Frontal cortex (tissue), 4 donors: ENCODE results near the gene KCNQ1. TPM values are rescaled to one million over a fixed set of nuclear protein-coding genes. Genes with fewer than 3 reads are reported as not detected.

Source experiments
- DNase-seq, 2 donors: peaks; one replicate each; pipeline ENCODE4 v3.0.0; 2012; ENCODE audit warnings: low spot score in 2 of 2
- FAIRE-seq: peaks from 2 replicates; lab custom pipeline; 2012; peaks lifted over from hg19 to GRCh38; lab: Jason Lieb, UNC
- total RNA-seq: library from RNA; depleted of rRNA; stranded (reverse); fragments of >200 nt; gene quantifications from one replicate; pipeline ENCODE4 v1.2.3, GENCODE V29; 2014
- donor health status: control.
- donor health status: control.
- donor health status: control.

The KCNQ1 gene
- total RNA-seq, 1 donor from 2014 or later, result under 0.01 TPM

DNA sequence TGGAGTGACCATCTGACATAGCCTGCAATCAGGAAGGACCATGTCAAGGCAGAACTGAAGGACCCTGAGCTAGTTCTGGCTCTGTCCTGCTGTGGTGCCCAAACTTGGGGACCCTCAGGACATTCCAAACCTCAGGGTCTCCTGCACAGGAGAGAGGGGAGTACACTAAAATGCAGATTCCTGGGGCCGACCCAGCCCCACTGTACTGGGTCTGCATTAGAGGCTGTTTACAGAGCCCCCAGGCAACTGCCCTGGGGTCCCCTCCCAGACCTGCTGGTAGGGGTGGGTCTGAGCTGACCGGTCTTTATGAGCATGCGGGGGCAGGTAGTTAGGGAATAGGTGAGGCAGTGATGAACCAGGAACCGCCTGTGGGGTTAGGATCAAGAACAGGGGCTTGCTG, 7.3 kb upstream of the KCNQ1 start:
- FAIRE-seq (no peak), DNase-seq (no peak)

DNA sequence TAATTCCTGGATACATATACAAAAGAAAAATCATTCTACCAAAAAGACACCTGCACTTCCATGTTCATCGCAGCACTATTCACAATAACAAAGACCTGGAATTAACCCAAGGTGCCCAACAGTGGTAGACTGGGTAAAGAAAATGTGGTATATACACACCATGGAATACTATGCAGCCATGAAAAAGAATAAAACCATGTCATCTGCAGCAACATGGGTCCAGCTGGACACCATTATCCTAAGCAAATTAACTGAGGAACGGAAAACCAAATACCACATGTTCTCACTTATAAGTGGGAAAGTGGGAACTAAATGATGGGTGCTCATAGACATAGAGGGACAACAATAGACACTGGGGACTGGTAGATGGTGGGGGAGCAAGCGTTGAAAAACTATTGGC, 5.0 kb upstream of the KCNQ1 start:
- no peak for DNase-seq
- FAIRE-seq, result no peak

DNA sequence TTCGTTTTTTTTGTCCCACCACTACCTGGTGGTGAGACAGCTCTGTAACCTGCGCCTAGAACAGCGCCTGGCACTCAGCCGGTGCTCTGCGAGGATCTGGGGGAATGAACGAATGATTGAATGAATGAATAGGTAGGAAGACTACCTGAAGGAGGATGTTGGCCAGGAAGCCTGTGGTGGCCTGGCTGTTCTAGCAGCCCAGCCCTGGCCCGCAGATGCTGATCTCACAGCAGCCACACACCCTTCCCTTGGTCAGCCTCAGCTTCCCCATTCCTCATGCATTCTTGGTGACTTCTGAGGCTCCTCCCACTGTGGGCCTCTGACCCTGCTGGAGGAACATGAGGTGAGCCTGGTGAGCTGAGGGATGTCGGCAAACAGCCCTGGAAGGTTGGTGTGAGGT, 4.2 kb upstream of the KCNQ1 start:
- FAIRE-seq (no peak), DNase-seq (no peak)

DNA sequence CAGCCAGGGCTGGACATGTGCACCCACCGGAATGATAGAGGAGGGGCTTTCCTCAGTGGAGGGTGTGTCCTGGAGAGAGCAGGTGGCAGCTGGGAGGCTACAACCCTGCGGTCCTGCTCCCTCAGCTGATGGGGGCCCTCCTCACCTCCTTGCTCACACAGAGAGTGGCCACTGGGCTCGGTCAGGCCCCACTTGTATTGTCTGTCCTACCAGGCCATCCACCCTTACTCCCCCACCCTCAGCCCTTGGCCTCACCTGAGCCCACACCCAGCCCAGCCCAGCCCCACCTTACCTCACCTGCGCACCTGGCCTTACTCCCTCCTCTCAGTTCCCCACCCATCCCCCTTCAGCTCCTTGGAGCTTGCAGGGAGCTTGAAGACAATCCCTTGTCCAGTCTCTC, 3.6 kb upstream of the KCNQ1 start:
- FAIRE-seq (no peak), DNase-seq (no peak)

DNA sequence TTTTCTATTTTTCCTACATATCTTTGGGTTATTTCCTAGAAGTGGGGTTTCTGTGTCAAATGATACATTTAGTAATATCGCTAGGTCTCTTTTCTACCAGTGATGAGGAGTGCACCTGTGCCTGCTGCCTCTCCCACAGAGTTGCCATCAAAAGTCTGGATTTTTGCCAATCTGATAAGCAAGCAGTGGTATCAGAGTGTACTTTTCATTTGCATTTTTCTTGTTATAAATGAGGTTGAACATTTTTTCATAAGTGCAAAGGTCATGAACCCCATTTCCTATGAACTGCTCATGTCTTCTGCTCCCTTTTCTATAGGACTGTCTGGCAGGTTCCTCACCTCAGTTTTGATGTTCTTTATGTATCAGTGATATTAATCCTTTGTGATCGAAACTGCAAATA, 2.2 kb upstream of the KCNQ1 start:
- no peak for FAIRE-seq
- no peak for DNase-seq

DNA sequence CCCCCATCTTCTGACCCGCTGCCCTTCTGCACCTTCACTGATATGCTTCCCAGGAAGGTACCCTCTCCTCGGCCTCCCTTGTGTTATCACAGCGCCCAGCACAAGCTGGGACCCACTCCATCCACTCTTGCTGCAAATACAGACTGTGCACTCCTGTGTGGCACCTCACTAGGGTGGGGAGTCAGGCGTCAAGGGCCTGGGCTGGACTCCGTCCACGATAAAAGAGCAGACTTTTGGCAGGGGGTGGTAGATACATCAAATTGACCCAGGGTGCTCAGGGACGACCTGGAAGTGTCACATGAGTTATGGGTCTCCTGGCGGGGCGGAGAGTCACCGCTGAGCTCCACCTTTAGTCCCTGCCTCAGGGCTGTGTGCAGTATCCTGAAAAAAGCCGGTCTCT, 1.4 kb upstream of the KCNQ1 start:
- FAIRE-seq (no peak), DNase-seq (no peak)

DNA sequence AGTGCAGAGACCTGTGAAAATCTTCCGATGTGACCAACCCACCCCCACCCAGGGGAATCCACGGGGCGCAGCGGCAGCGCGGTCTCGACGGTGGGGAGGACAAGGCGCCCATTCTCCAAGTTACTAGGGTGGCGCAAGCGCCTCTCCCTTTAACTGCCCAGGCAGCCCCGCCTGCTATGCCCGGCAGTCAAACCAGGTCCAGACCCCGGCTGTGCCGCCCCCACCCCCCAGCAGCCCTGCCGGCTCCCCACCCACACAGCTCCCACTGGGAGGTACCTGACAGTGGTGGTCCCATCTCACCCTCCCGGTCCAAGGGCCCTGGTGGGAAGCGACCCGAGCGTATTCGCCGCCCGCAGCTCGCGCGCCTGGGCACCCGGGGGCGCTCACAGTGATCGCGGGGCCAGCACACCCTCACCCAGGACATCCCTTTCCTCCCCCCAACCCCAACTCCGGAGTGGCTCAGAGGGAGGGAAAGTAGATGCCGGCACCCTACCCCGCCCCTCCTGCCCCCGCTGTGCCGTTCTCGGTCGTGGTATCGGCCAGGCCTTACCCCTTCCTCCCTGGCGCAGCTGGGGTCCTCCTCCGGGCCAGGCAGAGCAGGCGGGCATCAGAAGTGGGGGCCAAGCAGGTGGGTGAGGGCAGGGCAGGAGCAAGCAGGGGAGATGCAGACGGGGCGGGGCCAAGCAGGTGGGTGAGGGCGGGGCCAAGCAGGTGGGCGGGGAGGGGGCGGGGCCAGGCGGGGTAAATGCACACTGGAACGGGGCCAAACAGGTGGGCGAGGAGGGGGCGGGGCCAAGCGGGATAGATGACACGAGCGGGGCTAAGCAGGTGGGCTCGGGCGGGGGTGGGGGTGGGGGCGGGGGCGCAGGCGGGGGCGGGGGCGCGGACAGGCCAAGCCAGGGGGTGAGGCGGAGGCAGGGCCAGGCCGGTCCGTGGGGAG, 657 bp upstream of the KCNQ1 start, which contains the start of gene TRPM5:
TRPM5 (minus strand) TSS at position 634 of the 940 bp plus-strand sequence. CDS start 21,478 bp downstream, outside the sequence.
- FAIRE-seq (no peak), DNase-seq (no peak)

DNA sequence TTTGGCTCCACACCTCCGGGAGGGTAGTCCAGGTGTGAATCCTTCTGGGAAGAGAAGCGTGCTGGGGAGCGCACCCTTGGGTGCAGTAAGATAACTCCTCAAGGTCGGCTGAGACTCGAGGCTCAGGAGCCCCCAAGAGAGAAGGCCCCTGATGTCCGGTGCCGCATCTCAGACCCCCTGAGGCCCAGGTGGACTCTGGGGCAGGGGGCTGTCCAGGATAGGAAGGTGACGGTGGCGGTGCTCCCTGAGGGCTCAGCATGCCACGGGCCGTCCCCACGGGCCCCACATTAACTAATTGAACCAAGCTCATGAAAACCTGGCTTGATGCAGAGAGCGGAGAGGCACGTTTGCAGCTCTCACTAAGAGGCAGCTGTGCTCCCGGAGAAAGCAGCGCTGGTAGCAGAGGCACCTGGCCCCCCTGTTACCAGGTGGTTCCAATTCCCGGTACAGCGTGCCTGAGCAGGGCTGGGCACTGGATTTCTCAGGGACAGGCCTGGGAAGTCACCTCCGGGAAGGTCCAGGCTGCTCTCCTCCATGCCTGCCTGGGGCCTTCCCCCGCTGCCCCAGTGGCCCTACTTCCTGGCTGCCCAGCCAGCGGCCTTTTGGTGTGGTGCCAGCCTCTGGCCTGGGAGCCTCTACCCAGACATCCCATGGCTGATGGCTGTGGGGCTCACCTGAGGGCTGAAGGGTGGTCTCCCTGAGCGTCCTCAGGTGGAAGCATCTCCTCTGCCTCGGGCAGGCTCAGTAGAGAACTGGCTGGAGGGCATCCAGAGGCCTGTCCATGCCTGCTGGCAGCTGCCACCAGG, 1.1 kb downstream of the KCNQ1 start:
- DNase-seq (no peak), FAIRE-seq (no peak)

DNA sequence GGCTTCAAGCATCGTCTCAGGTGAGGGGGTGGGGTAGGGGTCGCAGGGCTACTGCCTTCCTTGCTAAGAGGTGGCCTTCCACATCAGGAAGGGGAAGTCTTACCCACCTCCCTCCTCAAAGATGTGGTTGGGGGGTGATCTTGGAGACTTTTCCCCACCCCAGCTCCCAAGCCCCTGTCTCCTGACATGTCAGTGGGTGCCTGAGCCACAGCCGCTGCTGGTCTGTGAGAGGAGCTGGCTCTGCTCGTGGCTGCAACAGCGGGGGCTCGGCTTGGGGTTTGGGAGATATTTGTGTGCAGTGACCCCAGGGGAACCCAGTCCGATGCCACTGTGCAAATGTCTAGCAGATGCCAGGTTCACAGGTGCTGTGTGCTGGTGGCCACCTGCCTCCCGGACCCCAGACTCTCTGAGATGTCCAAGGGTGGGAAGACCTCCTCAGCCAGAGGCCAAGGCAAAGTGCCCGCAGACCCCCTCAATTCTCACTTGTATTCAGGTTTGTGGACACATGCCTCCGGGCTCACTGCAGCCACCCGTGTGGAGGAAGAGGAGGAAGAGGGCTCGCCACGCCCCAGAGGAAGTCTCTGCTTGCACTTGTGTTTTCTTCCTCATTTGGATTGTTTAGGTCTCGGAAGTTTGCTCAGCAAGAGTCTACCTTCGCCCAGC, 1.9 kb downstream of the KCNQ1 start:
- FAIRE-seq (no peak), DNase-seq (no peak)

DNA sequence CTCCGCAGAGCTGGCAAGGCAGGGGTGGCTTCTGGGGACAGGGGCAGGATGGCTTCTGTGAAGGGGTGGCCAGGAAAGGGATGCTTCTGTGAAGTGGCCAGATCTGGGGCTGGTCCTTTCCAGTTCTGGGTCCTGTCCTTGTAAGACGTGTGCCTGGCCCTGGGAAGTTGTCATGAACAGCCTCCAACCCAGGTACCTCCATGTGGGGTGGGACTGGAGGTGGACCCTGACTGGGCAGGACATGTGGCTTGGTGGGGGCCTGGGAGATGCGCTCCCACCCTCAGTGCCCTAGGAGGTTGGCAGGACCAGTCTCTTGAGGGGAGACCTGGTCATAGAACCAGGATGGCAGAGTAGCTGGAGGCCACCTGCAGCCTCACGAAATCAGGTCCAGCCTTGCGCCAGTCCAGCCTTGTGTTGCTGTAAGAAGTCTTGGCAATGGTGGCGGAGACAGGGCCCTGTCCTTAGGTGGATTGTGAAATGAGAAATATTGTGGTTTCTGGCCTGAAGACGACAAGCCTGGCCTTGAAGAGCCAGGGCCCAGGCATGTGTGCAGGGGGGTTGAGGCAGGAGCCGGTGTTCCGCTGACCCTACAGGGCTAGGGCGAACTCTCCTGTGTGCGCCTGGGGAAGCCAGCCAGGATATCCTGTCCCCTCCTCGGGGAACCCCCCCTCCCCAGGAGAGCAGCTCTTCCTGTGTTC, 2.6 kb downstream of the KCNQ1 start:
- no peak for FAIRE-seq
- DNase-seq, result no peak

DNA sequence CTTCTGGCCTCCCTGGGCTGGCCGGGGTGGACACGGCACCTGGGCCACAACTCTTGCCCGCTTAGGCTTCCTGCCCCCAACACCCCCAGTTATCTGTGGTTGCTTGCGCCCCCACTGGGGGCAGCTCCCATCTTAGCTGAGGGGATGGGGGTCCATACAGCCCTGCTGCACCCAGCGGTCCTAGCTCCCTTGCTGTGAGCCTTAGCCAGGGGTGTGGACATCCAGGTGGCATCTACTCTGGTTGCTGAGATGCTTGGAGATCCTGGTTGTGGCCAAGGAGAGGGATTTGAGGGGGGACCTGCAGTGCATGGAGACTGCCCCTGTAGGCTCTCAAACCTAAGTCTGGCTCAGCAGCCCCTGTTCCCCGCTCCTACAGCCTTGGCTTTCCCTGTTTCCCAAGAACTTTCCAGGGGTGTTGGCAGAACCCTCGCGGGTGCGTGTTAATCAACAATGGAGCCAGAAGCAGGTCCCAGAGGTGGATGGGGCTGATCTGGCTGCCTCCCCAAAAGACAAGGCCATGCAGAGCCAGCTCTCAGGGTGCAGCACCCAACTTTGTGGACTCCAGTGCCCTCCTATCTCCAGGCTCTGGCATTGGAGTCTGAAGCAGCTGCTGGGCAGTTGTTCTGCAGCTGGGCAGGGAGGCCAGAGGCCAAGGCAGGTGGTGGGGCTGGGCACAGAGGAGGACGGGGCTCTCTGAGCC, 3.3 kb downstream of the KCNQ1 start:
- DNase-seq, result no peak
- no peak for FAIRE-seq

DNA sequence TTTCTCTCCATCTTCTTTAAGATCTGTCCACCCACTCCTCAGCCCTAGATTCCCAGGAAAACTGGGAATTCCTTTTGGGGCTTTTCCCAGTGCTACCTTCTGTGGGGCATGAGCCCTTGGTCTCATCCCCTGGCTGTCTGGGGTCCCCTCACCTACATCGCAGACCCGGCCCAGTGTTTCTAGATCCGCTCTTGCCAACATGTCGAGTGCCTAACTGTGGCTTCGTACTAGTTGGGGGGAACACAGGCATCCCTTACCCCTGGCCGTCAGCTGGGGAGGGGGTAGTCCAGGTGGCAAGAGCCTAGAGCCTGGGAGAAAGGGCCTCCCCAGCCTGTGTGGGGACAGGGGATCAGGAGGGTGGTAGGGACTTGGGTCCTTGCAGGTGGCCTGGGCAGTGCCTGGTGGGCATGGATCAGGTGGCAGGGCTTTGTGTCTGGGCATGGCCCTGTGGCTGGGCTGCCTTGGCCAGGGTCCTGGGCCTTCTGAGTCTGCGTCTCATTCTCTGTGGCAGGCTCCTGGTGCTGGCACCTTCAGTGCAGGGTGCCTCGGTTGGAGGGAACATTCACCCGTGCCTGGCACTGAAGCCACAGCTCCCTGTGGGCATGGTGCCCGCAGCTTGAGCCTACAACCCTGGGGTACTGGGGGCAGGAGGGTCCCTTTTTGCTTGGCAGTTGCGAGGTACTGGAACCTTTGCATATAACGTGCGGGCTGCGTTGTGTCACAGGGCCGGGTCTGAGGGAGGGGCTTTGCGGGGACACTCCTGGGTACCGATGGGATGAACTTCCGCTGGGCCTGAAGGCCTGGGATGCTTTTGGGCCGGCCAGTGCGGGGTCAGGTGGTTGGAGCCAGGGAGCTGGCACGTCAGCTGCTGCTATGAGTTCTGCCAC, 4.1 kb downstream of the KCNQ1 start:
- FAIRE-seq (no peak), DNase-seq (no peak)

DNA sequence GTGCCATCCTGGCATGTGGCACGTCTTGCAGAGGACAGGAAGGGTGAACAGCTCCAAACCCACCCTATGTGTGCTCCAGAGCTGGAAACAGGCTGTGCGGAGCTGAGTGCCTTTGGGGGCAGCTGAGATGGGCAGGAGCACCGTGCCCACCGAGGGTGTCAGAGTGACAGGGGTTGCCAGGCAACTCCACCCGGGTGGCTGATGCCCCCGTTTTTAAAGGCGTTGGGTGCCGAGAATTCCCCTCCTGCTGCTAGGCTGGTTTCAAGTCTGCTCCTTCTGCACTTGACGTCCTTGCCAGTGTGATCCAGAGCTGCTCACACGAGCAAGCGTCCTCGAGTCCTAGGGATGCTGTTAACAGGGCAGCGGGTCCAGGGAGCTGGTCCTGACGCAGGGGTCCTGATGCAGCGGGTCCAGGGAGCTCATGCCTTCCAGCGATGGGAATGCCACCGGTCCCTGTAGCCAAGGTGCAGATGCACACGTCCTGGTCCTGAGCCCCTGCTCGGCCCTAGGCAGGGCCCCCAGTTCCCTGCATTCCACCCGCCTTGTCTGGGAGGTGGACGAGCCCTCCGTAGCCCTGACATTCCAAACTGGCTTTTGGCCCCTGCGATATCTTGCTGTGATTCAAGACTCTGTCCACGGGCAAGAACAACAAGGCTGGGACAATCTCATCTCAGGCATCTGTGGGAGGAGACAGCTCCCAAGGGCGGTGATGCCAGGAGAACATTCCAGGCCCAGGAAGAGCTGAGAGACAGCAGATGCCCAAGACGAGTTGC, 4.9 kb downstream of the KCNQ1 start:
- FAIRE-seq (no peak), DNase-seq (no peak)

DNA sequence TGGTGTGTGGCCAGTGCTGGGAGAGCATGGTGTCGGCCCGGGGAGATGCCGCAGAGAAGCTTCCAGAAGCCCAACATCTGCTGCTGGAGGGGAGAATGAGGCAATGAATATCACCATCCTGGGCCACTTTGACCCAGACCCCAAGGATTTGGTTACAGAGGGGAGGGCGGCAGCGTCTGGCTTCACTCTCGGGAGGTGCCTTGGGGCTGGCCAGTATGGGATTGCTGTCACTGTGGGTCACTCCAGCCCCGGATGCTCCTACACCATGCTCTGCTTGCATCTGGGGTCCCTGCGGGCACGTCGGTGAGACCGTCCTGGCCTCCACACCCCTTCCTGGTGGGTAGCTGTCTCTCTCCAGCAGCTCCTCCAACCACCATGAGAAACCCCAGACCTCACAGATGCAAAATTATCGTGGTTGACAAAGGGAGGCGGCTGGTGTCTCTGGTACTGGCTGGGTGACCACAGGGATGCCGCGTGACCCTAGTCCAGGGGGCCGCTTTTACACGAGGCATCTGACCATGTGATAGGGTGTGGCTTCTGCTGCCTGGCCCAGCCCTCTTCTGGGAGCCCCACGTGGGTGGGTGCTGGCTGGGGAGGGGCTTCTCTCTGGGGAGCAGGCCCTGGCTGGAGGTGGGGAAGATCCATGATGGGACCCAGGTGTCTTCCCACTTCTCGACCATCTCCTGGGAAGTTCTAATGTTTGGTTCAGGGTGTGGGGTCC, 5.7 kb downstream of the KCNQ1 start:
- no peak for DNase-seq

DNA sequence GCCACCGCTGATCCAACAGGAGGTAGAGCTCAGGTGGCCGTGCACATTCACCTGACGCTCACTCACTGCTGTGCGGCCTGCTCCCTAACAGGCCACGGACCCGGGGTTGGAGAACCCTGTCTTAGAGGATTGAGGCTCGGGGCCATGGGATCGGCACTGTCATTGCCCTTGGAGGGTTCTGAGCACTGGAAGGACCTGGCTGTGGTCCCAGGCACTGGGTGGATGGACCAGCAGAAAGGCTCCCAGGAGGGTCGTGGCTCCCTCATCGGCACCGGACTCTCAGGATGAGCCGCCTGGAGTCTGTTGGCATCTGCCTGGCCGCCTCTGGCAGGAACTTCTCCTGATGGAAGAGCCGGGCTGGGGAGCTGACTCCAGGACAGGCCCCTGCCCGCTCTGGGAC, 6.5 kb downstream of the KCNQ1 start:
- no peak for FAIRE-seq
- DNase-seq, result no peak

More for the DNA sequence above, 5.7 kb downstream of the KCNQ1 start:
- no peak for FAIRE-seq

DNA sequence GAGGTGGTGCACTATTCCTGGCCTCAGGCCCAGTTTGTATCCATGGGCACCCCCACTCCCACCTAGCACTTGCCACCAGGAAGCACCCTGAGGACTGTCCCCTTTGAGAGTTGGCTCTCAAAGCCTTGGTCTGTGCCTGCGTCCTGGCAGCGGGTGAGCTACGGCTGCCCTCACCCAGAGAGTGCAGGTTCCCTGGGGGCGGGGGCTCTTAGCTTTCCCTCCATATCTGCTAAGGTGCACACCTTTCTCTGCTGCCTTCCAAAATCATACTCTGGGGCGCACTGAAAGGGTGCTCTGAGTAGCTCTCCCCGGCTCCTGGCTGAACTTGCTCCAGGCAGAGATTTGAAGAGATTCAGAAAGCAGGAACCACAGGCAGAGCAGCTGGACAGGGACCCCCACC, 7.1 kb downstream of the KCNQ1 start:
- FAIRE-seq, result no peak

More for the DNA sequence above, 7.1 kb downstream of the KCNQ1 start:
- no peak for DNase-seq
